Body of pancreas (tissue), 4 donors: Measurements from ENCODE around the gene EPHA4.

Experiments used
- POLR2A ChIP-seq, 3 donors: fragments of 450-650 bp; IDR thresholded peaks; one replicate each; pipeline ENCODE4 v1.6.1; 2016; ENCODE audit warnings: antibody characterized with exemption in 3 of 3, mild to moderate bottlenecking in 2 of 3
- TF ChIP-seq, protein P1 (sequence below), 7 experiments: fragments of 450-650 bp in 4 of 7; fragments of 200-600 bp in 3 of 7; sonication (generic) in 3 of 7; IDR thresholded peaks; one replicate each; pipeline ENCODE4 v1.5.1; 2016 to 2019; ENCODE audit warnings: antibody characterized with exemption in 7 of 7

DNA sequence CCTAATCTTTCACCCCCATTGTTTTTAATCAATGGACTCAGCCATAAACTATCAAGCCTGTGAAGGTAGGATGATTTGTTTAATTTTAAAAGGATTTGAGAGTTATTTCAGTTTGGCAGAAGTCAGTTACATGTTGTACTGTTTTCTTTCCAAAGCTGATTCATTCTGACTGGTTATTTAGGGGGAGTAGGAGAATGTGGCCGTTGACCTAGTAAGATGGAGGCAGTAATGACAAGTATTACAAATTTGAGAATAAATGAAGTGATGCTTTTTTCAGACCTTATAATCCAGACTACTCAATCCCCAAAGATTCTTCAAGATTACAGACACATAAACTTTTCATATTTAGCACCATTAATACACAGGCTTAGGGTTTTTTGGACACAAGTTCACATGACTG is 4.3 kb downstream of the EPHA4 start:
- TF ChIP-seq, protein P1, sequence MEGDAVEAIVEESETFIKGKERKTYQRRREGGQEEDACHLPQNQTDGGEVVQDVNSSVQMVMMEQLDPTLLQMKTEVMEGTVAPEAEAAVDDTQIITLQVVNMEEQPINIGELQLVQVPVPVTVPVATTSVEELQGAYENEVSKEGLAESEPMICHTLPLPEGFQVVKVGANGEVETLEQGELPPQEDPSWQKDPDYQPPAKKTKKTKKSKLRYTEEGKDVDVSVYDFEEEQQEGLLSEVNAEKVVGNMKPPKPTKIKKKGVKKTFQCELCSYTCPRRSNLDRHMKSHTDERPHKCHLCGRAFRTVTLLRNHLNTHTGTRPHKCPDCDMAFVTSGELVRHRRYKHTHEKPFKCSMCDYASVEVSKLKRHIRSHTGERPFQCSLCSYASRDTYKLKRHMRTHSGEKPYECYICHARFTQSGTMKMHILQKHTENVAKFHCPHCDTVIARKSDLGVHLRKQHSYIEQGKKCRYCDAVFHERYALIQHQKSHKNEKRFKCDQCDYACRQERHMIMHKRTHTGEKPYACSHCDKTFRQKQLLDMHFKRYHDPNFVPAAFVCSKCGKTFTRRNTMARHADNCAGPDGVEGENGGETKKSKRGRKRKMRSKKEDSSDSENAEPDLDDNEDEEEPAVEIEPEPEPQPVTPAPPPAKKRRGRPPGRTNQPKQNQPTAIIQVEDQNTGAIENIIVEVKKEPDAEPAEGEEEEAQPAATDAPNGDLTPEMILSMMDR (IDR thresholded peaks at IDR 0.05) = no peak
- no peak for TF ChIP-seq POLR2A (IDR thresholded peaks at IDR 0.05)
